ENCODE measurements around the gene SRF.
"Not testable (repeated sequence)": the region's sequence is repeated elsewhere in the genome, so short reads cannot be mapped to it uniquely, and the experiment has no call there.

SRF gene

DNA sequence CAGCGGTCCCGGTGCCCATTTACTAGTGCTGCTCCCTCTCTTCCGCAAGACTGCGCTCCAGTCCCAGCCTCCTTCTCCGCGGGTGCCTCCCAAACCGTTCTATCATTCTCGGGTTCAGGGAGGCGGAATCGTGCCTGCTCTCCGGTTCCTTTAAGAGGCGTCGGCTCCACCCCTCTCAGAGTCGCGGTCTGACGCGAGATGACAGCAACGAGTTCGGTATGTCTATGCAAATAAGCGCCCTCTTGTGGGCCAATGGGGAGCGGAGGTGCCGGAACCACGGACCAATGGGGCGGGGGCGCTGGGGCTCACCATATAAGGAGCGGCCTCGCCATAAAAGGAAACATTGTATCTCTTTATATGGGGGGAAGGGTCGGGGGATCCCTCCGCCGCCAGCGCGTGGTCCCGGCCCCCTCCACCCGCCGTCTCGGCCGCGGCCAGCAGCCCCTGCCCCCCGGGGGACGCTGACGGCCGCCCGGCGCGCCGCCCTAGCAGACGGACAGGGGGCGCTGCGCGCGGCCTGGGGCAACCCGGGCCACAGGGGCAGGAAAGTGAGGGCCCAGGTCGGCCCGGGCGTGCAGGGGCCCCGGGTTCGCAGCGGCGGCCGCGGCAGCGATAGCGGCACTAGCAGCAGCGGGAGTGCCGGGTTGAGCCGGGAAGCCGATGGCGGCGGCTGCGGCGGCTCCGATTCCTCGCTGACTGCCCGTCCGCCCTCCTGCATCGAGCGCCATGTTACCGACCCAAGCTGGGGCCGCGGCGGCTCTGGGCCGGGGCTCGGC lies at the start of gene SRF:
TSS of gene SRF (plus strand) at position 339 of the 776 bp plus-strand sequence. CDS start at position 727, 388 bp downstream.
- peak; percentile 95 for DNase-seq (ENCODE audit: low spot score)

DNA sequence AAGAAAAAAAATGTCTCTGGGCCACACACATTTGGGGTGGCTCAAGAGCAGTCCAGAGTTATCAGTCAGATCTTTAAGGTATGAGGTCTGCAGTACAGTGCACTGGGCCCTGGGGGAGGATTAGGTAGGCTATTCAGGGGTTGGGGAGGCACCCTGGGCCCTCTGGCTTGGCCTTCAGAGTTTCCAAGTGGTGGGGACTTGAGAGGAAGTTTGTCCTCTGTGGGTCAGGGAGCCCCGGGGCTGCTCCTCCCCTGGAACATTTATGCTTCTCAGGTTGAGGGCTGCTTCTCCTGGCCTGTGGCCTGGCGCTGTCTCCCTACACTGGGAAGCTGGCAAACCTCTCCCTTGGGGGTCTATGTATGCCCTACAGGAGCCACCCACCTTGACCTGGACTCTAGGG lies 48.9 kb upstream of the SRF start:
- DNase-seq (ENCODE audit: low spot score) = no peak

DNA sequence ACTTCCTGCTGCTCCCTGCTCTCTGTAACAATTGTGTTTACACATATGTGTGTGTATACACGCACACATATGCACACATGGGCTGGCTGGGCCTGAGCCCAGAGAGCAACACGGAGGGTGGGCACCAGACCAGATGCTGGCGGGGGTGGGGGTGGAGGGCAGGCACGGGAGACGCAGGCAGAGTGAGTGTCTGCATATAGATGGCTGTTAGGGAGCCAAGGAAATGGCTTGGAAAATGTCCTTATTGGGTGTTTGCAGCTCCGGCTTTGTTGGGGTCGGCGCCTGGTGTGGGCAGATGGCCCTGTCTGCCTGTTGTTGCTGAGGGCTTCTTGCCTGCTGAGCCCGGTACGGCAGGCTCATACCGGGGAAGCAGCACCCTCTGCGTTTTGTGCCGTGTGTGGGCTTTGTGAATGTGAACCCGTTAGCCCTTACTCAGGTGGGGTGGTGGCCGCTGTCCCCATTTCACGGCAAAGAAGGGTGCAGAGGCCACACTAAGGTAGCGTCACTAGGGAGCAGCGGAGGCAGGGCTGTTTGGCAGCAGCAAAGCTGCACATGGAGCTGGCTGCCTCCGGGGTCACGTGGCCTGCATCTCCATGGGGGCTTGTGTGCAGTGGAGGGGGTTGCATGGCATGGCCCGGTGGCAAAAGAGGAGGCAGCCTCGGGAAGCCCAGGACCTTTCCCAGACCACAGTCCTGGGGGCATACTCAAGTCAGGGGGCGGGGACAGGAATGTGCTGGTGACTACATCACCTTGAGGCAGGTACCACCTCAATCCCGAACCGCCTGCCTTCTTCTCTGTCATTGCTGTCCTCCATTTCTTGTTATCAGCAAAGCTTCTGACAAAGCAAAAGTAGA lies 47.4 kb upstream of the SRF start:
- no peak for DNase-seq (ENCODE audit: low spot score)

DNA sequence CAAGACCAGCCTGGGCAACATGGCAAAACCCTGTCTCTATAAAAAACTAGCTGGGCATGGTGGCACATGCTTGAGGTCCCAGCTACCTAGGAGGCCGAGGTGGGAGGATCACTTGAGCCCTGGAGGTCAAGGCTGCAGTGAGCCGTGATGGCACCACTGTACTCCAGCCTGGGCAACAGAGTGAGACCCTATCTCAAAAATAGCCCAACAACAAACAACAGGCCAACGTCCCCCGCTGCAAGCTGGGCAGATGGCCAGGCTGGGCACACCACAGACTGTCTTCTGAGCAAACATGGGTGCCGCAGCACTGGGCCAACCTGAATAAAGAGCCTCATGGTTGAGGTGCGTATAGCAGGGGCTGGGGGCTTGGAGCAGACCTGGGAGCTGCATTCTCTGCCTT lies 46.6 kb upstream of the SRF start:
- no peak for DNase-seq (ENCODE audit: low spot score)

DNA sequence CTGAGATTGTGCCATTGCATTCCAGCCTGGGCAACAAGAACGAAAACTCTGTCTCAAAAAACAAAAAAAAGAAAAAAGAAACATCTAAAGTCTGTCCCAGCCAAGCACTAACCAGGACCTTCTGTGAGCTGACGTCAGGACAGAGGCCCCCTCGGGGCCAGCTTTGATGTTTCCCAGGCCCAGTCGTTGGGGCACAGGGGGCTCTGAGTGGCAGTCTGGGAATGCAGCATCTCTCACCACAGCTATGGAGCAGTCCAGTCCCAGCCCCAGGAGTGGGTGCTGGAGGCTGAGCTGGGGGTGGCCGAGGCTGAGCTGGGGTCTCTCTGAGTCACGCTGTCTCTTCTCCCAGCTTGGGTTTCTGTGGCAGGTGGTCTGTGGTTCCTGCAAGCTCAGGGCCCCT lies 46.0 kb upstream of the SRF start:
- no peak for DNase-seq (ENCODE audit: low spot score)

DNA sequence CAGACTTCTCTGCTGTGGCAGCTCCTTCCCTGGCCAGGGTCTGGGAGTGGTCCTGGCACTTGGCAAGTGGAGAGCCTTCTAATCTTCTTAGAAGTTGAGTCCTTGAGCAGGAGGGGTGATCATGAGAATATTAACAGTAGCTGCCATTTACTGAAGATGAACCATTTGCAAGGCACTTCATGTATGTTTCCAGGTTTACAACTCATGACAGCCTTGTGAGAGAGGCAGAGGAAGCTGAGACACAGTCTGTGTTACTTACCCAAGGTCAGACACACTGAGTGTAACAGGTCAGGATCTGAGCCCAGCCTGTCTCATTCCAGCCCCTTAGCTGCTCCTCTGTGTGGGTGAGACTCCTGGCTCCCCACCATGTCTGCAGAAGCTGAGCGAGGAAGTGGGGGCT lies 45.5 kb upstream of the SRF start:
- no peak for DNase-seq (ENCODE audit: low spot score)

DNA sequence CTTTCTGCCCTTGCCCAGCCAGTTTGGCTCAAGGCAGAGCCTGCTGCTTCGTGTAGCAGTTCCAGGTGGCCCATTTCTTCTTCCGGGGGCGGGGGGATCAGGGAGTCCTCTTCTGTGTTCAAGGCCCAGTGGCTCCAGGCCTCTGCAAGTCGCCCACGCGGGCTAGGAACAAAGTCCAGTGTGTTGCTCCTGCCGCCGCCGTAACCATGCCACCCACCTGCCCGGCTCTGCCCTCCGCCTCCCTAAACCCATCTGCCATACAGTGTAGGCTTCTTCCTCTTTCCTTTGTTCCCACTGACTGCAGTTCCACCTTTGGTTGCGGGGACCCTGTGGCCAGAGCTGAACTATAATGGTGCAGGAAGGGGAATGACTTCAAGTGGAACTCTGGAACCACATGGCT lies 43.9 kb upstream of the SRF start:
- no peak for DNase-seq (ENCODE audit: low spot score)

DNA sequence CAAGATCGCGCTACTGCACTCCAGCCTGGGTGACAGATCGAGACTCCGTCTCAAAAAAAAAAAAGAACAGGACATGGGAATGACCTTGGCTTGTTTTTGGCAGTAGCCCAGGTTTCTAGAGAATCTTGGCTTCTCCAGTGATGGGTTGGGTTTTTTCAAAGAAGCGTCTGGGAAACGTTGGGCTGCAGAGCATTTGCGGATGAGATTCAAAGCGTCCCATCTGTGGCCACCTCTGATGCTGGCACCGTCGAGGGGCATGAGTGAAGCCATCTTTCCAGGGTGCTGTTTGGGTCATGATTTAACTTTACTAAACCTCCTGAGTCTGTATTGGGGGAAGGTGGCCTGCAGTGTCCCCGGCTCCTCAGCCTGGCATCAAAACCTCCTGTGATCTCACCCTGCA lies 43.2 kb upstream of the SRF start:
- no peak for DNase-seq (ENCODE audit: low spot score)

DNA sequence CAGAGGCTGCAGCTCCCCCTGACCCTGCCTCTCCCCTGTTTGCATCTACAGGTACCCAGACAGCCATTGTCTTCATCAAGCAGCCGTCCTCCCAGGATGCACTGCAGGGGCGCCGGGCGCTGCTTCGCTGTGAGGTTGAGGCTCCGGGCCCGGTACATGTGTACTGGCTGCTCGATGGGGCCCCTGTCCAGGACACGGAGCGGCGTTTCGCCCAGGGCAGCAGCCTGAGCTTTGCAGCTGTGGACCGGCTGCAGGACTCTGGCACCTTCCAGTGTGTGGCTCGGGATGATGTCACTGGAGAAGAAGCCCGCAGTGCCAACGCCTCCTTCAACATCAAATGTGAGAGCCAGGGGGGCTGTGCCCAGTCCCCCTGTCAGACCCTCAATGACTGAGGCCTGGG lies 42.1 kb upstream of the SRF start:
- no peak for DNase-seq (ENCODE audit: low spot score)

DNA sequence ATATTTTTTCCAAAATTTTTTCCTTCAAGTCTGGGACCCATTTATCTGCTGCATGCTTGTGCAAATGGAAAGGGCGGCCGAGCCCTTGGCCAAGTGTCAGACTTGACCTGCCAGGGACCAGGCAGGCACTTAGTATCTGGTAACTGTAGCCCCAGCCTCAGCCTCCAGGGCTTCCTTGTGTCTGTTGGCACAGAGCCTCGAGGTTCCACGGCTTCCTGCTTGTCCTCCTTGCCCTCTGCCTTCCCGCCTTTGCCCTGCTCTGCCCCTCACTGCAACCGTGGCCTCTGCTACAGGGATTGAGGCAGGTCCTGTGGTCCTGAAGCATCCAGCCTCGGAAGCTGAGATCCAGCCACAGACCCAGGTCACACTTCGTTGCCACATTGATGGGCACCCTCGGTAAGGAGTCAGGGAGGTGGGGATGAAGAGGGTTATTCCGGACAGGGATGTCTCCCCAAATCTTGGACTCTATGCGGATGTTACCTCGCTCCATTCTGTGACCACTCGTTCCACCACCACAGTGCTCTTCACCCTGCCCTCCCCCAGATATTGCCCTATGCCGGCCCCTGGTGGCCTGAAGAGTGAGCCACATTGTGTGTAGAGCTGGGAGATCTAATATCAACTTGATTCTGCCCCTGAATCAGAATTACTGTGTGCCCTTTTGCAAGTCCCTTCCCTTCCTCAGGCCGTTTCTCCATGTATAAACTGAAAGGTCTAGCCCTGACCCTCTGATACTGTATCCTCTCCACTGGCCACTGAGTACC lies 41.5 kb upstream of the SRF start:
- no peak for DNase-seq (ENCODE audit: low spot score)

DNA sequence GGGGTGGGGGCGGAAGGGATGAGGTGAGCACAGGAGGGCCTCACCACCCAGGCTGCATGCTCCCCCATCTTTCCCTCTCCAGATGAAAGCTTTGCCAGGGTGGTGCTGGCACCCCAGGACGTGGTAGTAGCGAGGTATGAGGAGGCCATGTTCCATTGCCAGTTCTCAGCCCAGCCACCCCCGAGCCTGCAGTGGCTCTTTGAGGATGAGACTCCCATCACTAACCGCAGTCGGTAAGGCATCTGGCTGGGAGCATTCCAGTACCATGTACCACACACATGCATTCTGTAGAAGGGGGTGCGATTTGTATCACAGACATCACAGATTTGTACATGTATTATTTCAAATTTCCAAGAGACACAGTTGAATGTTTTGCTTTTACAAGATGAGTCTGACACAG lies 40.6 kb upstream of the SRF start:
- no peak for DNase-seq (ENCODE audit: low spot score)

DNA sequence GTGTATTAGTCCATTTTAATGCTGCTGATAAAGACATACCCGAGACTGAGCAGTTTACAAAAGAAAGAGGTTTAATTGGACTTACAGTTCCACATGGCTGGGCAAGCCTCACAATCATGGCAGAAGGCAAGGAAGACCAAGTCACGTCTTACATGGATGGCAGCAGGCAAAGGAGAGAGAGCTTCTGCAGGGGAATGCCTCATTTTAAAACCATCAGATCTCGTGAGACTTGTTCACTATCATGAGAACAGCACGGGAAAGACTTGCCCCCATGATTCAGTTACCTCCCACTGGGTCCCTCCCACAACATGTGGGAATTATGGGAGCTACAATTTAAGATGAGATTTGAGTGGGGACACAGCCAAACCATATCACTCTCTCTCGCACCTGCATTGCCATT lies 39.7 kb upstream of the SRF start:
- DNase-seq (ENCODE audit: low spot score) = not testable (repeated sequence)

DNA sequence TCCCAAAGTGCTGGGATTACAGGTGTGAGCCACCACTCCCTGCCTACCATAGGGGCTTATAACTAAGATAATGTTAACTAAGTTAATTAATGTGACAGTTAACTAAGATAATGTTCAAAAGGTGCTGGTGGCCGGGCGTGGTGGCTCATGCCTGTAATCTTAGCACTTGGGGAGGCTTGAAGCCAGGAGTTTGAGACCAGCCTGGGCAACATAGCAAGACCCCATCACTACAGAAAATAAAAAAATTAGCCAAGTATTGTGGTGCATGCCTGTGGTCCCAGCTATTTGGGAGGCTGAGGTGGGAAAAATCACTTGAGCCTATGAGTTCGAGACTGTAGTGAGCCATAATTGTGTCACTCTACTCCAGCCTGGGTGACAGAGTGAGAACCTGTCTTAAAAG lies 32.8 kb upstream of the SRF start:
- no peak for DNase-seq (ENCODE audit: low spot score)

DNA sequence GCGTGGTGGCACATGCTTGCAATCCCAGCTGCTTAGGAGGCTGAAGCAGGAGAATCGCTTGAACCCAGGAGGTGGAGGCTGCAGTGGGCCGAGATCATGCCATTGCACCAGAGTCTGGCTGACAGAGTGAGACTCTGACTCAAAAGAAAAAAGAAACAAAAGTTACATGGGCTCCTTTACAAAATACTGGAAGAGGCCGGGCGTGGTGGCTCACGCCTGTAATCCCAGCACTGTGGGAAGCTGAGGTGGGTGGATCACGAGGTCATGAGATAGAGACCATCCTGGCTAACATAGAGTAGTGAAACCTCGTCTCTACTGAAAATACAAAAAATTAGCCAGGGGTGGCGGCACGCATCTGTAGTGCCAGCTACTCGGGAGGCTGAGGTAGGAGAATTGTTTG lies 31.1 kb upstream of the SRF start:
- DNase-seq (ENCODE audit: low spot score) = not testable (repeated sequence)

DNA sequence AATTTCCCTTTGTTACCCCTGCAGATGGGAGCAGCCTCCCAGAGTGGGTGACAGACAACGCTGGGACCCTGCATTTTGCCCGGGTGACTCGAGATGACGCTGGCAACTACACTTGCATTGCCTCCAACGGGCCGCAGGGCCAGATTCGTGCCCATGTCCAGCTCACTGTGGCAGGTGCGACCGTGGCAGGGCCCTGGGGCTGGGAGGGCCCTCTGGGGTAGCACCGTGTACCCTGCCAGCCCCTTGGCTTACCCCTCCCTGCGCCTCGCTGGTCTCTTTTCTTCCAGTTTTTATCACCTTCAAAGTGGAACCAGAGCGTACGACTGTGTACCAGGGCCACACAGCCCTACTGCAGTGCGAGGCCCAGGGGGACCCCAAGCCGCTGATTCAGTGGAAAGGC lies 29.4 kb upstream of the SRF start:
- no peak for DNase-seq (ENCODE audit: low spot score)

DNA sequence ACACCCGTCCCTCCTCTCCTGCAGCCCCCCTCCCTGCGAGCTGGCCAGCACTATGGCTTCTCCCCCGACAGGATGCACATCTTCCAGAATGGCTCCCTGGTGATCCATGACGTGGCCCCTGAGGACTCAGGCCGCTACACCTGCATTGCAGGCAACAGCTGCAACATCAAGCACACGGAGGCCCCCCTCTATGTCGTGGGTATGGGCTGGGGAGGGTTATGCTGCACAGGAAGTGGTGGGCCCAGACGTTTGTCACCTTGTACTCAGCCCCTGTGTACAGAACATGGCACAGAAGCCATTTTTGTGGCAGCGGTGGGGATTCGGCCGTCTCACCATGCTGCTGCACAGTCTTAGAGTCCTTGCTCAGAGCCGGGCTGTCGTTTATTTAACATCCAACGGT lies 29.0 kb upstream of the SRF start:
- DNase-seq (ENCODE audit: low spot score) = no peak

DNA sequence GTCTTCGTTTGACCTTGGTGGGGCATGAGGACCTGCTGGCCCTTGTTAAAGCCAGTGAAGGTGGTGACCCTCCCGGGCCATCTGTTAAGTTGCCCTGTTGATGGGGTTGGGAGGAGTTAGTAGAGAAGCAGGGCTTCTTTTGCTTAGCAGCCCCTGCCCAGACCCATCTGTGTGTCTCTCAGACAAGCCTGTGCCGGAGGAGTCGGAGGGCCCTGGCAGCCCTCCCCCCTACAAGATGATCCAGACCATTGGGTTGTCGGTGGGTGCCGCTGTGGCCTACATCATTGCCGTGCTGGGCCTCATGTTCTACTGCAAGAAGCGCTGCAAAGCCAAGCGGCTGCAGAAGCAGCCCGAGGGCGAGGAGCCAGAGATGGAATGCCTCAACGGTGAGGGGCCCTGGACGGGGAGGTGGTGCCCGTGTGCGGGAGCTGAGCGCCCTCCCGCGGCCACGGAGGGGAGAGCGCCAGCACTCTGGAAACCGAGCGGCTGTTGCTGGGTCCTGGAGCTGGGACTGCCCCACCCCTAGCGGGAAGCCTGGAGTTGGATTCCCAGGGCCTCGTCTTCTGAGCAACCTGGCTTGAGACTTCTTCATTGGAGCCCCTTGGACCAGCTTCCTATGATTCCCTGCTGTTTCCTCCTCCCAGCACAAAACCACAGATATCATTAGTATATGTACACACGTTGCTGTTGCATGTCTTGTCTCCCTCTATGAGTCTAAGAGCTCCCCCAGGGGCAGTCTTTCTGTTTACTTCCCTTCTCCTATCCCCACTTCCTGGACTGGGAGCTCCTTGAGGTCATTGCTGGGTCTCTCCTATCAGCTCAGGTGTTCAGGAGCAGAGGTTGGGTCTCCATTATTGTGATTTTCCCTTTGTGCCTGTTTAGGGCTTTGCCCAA lies 27.6 kb upstream of the SRF start:
- DNase-seq (ENCODE audit: low spot score) = peak; percentile 91

DNA sequence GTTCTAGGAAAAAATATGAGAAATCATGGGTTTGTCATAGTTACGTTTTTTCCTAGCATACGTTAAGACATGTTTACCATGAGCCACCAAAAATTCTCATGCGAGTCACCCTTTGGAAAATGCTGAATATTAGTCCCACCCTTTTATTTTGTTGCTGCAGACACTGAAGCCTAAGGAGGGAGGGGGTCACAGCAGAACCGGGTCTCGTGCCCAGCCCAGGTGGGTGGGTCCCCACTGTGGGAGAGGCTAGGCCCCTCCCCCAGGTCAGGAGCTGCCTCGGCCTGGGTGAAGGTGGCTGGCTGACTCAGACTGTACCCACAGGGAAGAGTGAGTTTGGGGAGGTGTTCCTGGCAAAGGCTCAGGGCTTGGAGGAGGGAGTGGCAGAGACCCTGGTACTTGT lies 26.2 kb upstream of the SRF start:
- no peak for DNase-seq (ENCODE audit: low spot score)

DNA sequence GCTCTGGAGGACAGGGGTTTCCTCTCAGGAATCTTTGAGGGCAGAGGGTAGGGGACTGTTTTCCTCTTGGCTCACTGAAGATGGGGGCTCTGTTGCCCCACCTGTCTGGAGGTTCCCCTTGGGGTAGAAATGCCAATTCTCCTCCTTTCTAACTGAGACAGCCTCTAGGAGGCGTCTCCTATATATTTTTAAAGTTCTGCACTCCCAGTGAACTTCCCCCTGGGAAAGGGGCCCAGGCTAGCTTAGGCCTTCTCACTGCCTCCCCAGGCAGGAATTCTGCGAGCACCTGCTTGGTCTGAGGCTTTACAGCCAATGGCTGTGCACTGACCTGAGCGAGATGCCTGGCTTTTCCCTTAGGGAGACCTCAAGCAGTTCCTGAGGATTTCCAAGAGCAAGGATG lies 24.8 kb upstream of the SRF start:
- no peak for DNase-seq (ENCODE audit: low spot score)

DNA sequence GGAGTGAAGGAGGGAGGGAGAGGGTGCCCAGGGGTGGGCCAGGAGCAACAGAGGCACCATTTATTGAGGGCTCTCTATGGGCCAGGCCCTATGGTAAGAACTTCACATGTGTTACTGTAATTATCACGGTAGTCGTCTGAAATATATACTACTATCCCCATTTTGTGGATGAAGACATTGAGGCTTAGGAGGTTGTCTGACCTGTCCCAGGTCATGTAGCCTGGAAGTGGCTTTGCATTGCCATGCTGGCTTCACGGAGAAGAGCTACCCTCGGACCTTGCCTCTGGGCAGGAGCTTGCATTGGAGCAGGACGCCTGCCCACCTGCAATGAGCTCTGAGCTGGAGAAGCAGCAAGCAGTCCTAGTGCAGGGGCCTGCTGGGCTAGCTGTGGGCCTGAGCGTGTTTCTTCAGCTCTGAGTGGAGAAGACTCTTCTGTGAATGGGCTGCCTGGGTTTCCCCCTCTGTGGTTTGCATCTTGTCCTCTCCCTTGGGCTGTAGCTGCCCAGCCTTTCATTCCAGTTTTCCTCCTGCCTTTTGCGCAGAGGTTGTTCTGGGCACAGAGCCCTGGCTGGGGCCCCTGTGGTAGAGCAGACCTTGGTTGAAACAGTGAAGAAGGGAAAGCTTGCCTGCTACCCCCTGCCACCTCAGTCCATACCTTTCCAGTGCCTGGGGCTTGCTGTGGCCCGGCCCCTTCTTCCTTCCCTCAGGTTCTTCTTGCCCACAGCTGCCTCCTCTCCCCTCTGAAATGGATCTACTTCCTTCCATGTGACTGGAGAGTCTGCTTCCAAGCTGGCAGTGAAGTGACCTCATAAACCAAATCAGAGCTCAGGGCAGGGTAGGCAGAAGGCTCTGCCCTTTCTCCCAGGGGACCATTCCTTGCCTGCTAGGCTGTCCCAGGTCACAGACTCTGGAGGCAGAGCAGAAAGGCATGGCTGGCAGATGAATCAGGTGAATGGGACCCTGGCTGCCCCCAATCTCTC lies 24.1 kb upstream of the SRF start:
- DNase-seq (ENCODE audit: low spot score) = no peak
